Activated CD8-positive, alpha-beta memory T cell treated with anti-CD3 and anti-CD28 coated beads, Interleukin-2, amount 50 U/mL, for 1 hour (primary cell): ENCODE results near the gene RAD51C.
"Not testable (repeated sequence)": the region's sequence is repeated elsewhere in the genome, so short reads cannot be mapped to it uniquely, and the experiment has no call there.

Source experiments
- DNase-seq: peaks from one replicate; pipeline ENCODE4 v3.0.0-alpha.2; 2020; ENCODE audit errors: extremely low read depth

The RAD51C gene

GRCh38 chr17:58684003-58684402 is 8.4 kb upstream of the RAD51C start:
- DNase-seq, result no peak

GRCh38 chr17:58684462-58684861 is 7.9 kb upstream of the RAD51C start:
- not testable (repeated sequence) for DNase-seq

- no peak for DNase-seq
Measured at GRCh38 chr17:58686980-58687379, 5.4 kb upstream of the RAD51C start.

- DNase-seq, result no peak
Measured at GRCh38 chr17:58688521-58688920, 3.9 kb upstream of the RAD51C start.

- DNase-seq, result not testable (repeated sequence)
Measured at GRCh38 chr17:58690033-58690432, 2.4 kb upstream of the RAD51C start.

GRCh38 chr17:58691701-58692238 is 632 bp upstream of the RAD51C start, which contains the start of gene TEX14:
TEX14 (minus strand) TSS chr17:58692045; CDS start chr17:58652001, 40,044 bp downstream.
- DNase-seq, result no peak

GRCh38 chr17:58693208-58693607 is 806 bp downstream of the RAD51C start:
- DNase-seq, result no peak

GRCh38 chr17:58693751-58694150 is 1.3 kb downstream of the RAD51C start:
- DNase-seq, result no peak

GRCh38 chr17:58694302-58694701 is 1.9 kb downstream of the RAD51C start:
- DNase-seq, result no peak

- DNase-seq, result no peak
Measured at GRCh38 chr17:58694826-58695225, 2.4 kb downstream of the RAD51C start.

- no peak for DNase-seq
Measured at GRCh38 chr17:58699771-58700170, 7.4 kb downstream of the RAD51C start.

GRCh38 chr17:58702045-58702476 is 9.7 kb downstream of the RAD51C start:
- DNase-seq, result no peak

GRCh38 chr17:58702708-58703107 is 10.3 kb downstream of the RAD51C start:
- no peak for DNase-seq

GRCh38 chr17:58703137-58703915 is 10.9 kb downstream of the RAD51C start:
- DNase-seq, result no peak

- DNase-seq, result no peak
Measured at GRCh38 chr17:58703916-58704286, 11.5 kb downstream of the RAD51C start.

- DNase-seq, result no peak
Measured at GRCh38 chr17:58706351-58707140, 14.1 kb downstream of the RAD51C start.

- DNase-seq, result peak; percentile 11
Measured at GRCh38 chr17:58710948-58711552, 18.6 kb downstream of the RAD51C start.

GRCh38 chr17:58722274-58722673 is 29.9 kb downstream of the RAD51C start:
- DNase-seq, result no peak

- no peak for DNase-seq
Measured at GRCh38 chr17:58722696-58723095, 30.3 kb downstream of the RAD51C start.

GRCh38 chr17:58728798-58729197 is 36.4 kb downstream of the RAD51C start:
- DNase-seq, result no peak

- no peak for DNase-seq
Measured at GRCh38 chr17:58730937-58731336, 38.5 kb downstream of the RAD51C start.

GRCh38 chr17:58734040-58734439 is 41.6 kb downstream of the RAD51C start:
- DNase-seq, result no peak
